Hypothalamus (tissue), 51 donors: Measurements from ENCODE around the gene NEURL3.
A peak's percentile ranks its signal among the peaks of the same experiment; 100 is the strongest.
"Not testable (repeated sequence)": the region's sequence is repeated elsewhere in the genome, so short reads cannot be mapped to it uniquely, and the experiment has no call there.

ENCODE experiments used
- DNase-seq, 51 donors: peaks; one replicate each; lab custom pipeline; 2025; lab: John Stamatoyannopoulos, UW

Gene NEURL3, protein sequence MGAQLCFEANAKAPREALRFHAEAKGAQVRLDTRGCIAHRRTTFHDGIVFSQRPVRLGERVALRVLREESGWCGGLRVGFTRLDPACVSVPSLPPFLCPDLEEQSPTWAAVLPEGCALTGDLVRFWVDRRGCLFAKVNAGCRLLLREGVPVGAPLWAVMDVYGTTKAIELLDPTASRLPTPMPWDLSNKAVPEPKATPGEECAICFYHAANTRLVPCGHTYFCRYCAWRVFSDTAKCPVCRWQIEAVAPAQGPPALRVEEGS

DNA sequence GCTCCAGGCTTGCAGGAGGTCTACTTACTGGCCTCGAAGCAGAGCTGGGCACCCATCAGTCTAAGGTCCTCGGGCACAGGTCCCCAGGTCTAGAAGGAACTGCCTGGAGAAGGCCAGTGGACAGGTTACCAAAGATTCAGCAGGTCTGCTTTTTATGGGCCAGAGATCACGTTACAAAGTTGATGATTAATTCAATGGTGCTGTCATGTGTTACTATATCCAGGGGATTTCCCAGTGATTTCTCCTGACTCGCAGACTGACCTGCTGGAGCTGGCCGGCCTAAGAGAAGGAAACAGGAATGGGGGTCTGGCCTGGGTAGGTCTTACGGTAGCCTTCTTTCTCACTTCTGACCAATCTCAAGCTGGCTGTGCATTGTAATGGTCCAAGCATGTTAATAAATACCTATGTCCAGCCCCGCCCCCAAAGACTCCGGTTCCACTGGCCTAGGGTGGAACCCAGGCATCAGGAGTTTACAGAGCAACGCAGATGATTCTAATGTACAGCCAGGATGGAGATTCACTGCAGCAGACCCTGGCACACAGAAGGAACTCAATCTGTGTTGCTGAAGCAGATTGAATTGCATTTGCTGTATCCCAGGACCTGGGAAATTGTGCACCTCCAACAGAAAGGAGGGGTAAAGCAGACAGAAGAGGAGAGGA is at the start of gene NEURL3:
NEURL3 (minus strand) TSS at position 127 of the 659 bp plus-strand sequence; CDS start at position 56, 71 bp downstream.
- DNase-seq: no peak

DNA sequence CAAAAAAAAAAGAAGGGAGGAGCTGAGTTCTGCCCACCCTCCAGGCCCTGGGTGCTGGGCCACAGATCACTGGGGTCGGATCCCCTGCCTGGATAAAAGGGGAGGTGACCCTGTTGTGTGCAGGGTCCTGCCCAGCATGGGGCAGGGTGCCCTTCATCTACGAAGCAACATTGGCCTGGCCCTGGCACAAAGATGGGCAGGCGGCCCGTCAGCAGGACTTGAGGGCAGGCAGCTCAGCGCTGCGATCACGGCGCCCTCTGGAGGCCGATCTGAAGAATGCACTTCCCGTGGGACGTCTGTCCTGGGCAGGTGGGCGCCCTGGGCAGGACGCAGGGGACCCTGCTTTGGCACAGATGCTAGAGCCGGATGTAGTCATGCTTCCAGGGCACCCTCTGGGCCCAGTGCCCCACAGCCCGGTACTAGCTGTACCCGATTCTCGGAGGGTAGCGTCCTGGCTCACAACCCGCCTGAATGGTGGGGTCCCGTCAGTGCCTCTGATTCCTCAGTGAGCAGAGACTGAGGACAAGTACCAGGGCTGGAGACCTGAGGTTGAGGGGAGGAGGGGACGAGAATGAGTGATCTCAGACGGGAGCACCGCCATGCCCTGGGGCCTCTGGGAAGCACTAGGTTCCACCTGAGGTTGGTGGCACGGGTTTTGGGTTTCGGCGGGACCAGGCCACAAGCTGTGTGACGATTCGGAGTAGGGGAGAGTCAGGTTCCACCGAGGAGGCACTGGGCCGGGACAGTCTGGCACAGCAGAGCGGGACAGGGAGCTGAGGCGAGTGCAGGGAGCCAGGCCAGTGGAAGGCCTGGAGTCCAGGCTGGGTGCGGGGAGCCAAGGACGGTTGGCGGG is 49.4 kb upstream of the NEURL3 start:
- DNase-seq: peak in 41 of 51 donors; percentile 5 to 78 (median 47)

DNA sequence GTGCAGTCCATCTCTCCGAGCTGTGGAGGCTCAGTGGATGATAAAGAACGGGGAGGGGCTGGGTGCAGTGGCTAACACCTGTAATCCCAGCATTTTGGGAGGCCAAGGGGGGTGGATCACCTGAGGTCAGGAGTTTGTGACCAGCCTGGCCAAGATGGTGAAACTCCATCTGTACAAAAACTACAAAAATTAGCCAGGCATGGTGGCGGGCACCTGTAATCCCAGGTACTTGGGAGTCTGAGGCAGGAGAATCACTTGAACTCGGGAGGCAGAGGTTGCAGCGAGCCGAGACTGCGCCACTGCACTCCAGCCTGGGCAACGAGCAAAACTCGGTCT is 48.8 kb upstream of the NEURL3 start:
- DNase-seq: not testable (repeated sequence)

DNA sequence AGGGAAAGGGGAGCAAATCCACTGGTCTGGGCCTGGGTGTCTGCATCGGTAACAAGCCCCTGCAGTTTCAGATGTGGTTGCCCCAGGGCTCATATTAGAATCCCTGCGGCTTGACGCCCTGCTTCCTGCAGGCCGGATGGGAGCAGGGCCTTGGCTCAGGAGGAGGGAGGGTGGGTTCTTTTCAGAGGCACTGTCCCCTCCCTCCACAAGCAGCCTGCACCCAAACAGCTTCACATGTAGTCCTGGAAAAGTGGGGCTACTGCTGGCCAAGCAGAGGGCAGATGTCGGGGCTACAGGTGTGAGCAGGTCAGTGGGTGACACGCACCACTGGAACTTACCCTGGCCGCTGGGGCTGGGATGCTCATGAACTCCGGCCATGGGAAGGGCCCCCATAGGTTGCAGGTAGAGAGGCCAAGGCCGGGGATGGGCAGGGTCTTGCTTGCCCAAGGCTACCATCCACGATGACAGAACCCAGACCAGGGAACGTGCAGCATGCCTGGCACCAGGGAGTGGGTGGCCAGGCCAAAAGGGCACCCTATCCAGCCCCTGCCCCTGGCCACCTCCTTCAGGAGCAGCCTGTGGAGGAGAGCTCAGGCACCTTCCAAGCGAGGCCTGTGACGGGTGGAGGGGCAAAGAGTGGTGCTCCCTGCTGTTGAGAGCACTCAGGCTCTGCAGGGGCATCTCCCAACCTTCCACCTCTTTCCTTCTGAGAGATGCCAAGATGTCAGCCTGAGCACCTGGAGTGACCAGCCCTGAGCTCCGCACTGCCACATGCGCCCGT is 48.2 kb upstream of the NEURL3 start:
- DNase-seq: no peak

DNA sequence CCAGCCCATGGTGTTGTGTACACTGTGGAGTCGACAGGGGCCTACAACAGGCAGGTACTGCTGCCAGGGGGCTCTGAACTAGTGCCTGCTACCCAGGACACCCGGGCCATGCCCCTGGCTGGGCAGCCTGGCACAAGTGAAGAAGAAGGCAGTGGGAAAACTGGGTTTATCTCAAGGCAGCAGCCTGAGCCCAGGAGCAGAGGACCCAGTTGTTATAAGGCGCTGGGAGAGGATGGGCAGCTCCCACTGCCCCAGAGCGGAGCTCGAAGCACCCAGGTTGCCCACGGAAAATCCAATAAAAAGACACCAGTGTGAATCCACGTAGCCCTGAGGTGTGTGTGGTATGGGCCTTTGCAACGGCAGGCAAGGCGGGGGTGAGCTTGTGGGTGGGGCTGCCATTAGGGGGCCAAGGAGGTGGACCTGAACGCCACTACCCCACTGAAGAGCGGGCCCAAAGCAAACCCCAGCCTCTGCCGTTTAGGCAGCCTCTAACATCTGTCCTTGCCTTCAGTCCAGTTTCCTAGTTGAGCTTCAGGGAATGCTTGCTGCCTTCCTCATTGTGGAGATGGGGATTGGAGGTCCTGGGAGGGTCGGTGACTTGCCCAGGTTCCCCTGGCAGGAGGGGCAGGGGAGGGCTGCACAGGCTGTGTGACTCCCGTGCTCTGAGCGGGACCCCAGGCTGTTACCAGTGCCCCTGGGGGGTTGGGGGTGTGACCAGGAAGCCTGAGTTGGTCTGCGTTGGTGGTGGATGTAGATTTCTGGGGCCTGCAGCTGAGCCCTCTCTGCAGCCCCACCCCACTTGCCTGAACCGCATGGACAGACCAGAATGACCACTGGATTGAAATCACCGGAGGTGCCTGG is 47.4 kb upstream of the NEURL3 start:
- no peak for DNase-seq

DNA sequence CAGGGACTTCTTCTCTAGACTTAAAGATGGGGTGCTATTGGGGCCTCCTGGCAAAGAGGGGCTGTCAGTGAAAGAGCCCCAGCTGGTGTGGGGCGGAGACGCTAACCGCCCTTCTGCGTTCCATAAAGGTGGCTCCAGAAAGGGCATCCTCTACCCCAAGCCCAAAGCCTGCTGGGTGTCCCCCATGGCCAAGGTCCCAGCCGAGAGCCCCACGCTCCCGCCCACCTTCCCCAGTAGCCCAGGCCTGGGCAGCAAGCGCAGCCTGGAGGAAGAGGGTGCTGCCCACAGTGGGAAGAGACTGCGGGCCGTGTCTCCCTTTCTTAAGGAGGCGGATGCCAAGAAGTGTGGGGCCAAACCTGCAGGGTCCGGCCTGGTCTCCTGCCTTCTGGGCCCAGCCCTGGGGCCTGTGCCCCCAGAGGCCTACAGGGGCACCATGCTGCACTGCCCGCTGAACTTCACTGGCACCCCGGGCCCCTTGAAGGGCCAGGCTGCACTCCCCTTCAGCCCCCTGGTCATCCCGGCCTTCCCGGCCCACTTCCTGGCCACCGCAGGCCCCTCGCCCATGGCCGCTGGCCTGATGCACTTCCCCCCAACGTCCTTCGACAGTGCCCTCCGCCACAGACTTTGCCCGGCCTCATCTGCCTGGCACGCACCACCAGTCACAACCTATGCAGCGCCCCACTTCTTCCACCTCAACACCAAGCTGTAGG is 46.6 kb upstream of the NEURL3 start:
- no peak for DNase-seq

DNA sequence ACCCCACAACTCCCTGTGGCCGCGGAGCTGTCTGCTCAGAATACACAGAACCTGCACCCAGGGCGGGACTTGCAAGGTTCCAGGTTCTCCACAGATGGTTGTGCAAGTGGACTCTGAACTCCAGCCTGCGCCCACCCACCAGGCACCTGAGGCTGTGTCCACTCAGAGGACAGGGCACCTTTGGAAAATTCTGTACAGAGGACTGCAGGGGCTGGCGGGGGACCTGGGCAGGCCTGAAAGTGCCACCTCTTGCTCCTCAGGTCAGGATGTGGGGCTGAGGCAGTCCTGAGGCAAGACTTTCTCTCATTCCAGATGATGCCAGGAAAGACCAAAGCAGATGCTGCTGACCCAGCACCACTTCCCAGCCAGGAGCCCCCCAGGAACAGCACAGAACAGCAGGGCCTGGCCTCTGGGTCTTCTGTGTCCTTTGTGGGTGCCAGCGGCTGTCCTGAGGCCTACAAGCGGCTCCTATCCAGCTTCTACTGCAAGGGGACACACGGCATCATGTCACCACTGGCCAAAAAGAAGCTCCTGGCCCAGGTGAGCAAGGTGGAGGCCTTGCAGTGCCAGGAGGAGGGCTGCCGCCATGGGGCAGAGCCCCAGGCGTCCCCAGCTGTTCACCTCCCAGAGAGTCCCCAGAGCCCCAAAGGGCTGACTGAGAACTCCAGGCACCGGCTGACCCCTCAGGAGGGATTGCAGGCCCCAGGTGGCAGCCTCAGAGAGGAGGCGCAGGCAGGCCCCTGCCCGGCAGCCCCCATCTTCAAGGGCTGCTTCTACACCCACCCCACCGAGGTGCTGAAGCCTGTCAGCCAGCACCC is 45.8 kb upstream of the NEURL3 start:
- no peak for DNase-seq

DNA sequence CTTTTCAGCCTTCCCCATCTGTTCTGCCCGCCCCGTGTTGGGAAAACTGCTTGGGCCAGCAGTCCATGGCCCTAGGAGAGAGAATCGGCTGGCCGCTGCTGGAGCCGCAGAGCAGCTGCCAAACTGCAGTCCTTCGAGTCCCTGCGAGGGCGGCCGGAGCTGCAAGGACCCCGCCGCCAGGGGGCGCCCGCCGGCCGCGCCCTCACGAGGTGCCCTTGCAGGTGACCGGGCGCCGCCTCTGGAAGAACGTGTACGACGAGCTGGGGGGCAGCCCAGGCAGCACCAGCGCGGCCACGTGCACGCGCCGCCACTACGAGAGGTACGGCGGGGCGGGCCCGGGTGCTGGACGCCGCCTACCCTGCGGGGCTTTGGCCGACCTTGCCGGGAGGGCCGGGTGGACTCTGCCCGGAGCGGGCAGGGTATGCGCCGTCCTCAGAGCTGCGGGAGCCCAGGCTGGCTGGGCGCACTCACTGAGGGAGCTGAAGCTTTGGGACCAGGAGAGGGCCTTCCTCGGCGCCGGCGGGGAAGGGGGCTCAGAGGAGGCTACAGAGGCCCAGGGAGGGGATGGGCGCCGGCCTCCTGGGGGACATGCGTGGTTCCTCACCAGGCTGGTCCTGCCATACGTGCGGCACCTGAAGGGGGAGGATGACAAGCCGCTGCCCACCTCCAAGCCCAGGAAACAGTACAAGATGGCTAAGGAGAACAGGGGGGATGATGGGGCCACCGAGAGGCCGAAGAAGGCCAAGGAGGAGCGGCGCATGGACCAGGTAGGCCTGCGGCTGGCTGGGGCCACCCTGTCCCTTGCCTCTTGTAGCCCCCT is 45.0 kb upstream of the NEURL3 start:
- DNase-seq: no peak

DNA sequence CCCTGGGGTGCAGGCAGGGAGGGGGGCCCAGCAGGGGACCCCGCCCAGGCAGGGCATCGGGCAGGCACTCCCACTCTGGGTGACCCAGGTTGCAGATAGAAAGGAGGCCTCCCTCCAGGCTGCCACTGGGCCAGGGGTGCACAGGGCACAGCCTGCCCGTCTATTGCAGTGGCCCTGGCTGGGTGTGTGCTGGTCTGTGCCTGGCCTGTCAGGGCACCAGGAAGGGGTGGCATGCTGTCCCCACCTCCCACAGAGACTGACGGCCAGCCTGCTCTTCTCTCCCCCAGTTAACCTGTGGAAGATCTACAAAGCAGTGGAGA is 44.3 kb upstream of the NEURL3 start:
- DNase-seq: no peak

DNA sequence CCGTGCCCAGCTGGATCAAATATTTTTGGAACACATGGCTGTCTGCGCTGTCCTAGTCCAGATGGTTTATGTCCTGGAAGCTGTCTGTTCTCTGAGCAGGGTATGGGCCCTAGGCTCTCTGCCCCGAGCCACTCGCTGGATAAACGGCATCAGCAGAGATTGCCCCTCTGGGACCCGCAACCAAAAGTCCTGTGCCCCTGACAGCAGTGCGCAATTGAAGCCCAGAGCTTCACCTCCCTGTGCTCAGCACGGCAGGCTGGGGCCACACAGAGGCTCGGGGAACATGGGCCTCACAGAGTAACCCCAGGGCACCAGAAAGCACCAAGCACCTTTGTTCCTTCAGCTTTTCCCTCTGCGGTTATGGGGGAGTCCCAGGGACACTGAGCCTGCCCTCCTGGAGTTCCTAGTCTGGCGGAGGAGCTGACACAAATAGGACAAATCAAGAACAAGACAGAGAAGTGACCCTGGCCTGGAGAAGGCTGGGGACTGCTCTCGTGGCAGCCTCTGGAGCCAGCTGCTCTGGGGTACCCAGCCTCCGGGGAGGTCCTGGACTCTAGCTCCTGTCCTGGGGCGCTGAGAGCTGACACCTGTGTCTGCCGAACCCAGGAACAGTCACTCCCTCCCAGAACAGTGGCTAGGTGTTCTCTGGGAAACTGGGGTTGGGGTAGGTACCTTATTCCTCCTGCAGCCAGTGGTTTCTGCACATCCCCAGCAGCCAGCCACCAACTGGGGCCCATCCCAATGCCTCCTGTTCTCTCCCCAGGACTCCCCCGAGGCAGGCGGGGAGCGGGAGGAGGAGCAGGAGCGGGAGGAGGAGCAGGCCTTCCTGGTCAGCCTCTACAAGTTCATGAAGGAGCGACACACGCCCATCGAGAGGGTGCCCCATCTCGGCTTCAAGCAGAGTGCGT is 43.7 kb upstream of the NEURL3 start:
- no peak for DNase-seq

DNA sequence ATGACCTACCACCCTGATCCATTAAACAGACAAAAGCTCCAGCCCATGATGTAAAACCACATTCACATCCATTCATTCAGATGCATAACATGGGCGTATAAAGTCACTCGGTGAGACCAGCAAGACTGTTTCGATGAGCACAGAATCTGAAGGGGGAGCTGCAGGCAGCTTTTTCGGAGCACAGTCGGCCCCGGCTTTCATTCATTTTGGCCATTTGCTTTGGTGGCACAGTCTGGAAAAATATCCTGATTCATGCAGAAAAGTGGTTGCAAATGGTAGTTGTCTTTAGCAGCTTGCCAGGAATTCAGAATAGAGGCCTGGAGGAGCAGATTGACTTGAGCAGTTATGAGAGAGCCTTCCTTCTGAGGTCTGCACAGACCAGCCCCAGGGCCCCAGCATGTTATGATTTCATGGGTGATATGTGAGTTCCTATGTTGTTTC is 42.6 kb upstream of the NEURL3 start:
- DNase-seq: peak in 4 of 51 donors; percentile 9 to 36 (median 15)

DNA sequence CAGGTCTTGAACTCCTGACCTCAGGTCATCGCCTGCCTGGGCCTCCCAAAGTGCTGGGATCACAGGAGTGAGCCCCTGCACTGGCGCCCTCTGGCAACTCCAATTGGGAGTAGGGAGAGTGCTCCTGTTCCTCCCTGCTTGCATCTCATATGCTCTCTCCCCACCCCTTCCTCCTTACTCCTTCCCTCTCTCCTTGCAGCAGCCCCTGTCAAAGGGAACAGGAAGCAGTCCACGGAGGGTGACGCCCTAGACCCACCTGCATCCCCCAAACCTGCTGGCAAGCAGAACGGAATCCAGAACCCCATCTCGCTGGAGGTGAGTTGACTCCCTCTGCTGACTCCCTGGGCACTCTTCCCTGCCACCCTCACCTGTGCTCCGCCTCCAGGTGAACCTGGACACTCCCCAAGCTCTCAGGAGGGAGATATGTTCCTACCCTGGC is 42.1 kb upstream of the NEURL3 start:
- no peak for DNase-seq

DNA sequence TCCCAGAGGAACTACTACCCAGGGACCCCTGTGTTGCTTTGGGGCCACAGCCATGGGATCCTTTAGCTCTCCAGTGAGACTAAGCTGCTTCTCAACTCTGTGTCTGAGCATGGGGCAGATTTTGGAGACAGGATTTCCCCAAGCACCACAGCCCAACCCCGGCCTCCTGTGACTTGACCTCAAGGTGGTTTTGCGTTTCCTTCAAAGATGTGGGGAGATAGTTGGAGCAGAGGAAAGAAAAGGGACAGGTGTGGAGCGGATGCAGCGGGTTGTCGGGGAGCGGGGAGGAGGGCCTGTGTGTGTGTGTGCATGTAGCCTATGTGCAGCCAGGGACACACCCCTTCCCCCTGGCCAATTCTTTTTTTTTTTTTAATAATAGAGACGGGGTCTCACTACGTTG is 41.6 kb upstream of the NEURL3 start:
- no peak for DNase-seq

DNA sequence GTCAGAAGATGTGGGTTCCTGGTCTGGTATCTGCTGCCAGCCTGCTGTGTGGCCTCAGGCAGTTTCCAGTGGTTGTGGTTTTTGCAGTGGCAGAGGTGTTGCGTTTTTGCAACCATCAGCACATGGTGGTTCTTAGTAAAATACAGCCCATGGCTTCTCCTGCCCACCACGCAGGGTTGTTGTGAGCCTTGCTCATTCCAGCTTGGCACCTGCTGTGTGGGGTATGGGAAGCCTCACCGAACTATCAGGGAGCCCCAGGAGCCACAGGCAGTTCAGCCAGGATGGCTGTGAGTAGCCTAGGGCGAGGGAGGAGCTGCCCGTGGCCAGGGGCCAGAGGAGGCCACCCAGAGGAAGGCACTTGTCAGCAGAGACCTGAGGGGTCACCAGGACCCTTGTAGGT is 41.2 kb upstream of the NEURL3 start:
- no peak for DNase-seq

DNA sequence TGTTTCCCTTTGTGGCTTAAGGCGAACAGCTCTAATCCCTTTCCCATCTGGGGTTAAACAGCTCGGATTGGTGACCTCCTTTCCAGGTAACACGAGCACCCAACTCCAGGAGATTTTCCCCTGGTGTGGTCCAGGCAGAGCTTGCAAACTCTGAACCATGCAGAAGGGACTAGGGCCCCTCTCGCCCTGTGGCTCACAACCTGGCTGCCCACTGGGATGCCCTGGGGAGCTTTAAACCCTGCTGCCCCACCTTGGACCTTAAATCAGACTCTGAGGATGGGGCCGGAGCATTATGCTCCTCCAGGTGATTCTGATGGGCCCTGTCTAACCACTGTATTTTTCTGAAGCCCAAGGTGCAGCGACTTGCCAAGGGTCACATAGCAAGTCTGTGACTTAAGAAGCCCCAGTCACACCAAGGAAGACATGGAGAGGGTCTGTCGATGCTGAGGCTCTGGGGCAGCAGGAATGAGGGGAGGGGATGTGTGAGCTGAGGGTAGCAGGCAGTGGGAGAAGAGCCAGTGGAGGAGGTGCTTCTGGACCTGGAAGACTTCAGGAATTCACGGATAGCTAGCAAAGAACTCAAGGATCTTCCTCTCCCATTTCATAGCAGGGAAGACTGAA is 37.3 kb upstream of the NEURL3 start:
- no peak for DNase-seq
